ENCODE measurements around the gene TSPAN9. TPM values are rescaled to one million over a fixed set of nuclear protein-coding genes. Genes with fewer than 3 reads are reported as not detected.

TSPAN9 gene
- total RNA-seq, 3 donors from 2014 or later, result 0.68 to 1.4 (median 0.95) TPM

GRCh38 chr12:3284405-3284804 lies 207.2 kb downstream of the TSPAN9 start:
- Mint-ChIP-seq H3K27me3 (ENCODE audit: low read depth) (peaks cover 5% of the 10 kb centered on the region), H3K36me3 (ENCODE audit: insufficient read depth) (no peaks in the 10 kb centered on the region), H3K4me3 (no peak overlapping the region), H3K4me1 (ENCODE audit: low read depth) (no peaks in the 10 kb centered on the region), H3K9me3 (no peaks in the 10 kb centered on the region)
- ATAC-seq (no peak), DNase-seq (no peak)

GRCh38 chr12:3285570-3285969 lies 208.4 kb downstream of the TSPAN9 start:
- Mint-ChIP-seq H3K4me1 (ENCODE audit: low read depth) (no peaks in the 10 kb centered on the region), H3K27me3 (ENCODE audit: low read depth) (peaks cover 5% of the 10 kb centered on the region), H3K9me3 (no peaks in the 10 kb centered on the region), H3K36me3 (ENCODE audit: insufficient read depth) (no peaks in the 10 kb centered on the region), H3K4me3 (no peak overlapping the region)
- ATAC-seq (no peak), DNase-seq (no peak)

GRCh38 chr12:3288690-3289089 lies 211.5 kb downstream of the TSPAN9 start:
- DNase-seq (no peak), ATAC-seq (no peak)
- H3K4me3 Mint-ChIP-seq, result no peak overlapping the region
- peaks cover 12% of the 10 kb centered on the region for H3K27me3 Mint-ChIP-seq (ENCODE audit: low read depth)
- no peaks in the 10 kb centered on the region for H3K36me3 Mint-ChIP-seq (ENCODE audit: insufficient read depth)
- H3K9me3 Mint-ChIP-seq, result no peaks in the 10 kb centered on the region
- no peaks in the 10 kb centered on the region for H3K4me1 Mint-ChIP-seq (ENCODE audit: low read depth)

- Mint-ChIP-seq H3K36me3 (ENCODE audit: insufficient read depth) (no peaks in the 10 kb centered on the region), H3K4me1 (ENCODE audit: low read depth) (no peaks in the 10 kb centered on the region), H3K27me3 (ENCODE audit: low read depth) (peaks cover 10% of the 10 kb centered on the region), H3K4me3 (no peak overlapping the region), H3K9me3 (no peaks in the 10 kb centered on the region)
- ATAC-seq (no peak), DNase-seq (no peak)
These were observed 212.5 kb downstream of the TSPAN9 start for GRCh38 chr12:3289702-3290101.

GRCh38 chr12:3291939-3292338 lies 214.8 kb downstream of the TSPAN9 start:
- Mint-ChIP-seq H3K4me3 (no peak overlapping the region), H3K4me1 (ENCODE audit: low read depth) (no peaks in the 10 kb centered on the region), H3K9me3 (no peaks in the 10 kb centered on the region), H3K27me3 (ENCODE audit: low read depth) (peaks cover 7% of the 10 kb centered on the region), H3K36me3 (ENCODE audit: insufficient read depth) (no peaks in the 10 kb centered on the region)
- no peak for ATAC-seq
- no peak for DNase-seq

- H3K27me3 Mint-ChIP-seq (ENCODE audit: low read depth), result peaks cover 7% of the 10 kb centered on the region
- no peaks in the 10 kb centered on the region for H3K36me3 Mint-ChIP-seq (ENCODE audit: insufficient read depth)
- H3K9me3 Mint-ChIP-seq, result no peaks in the 10 kb centered on the region
- no peak for ATAC-seq
- H3K4me1 Mint-ChIP-seq (ENCODE audit: low read depth), result no peaks in the 10 kb centered on the region
- no peak for DNase-seq
- no peak overlapping the region for H3K4me3 Mint-ChIP-seq
These were observed 215.7 kb downstream of the TSPAN9 start for GRCh38 chr12:3292677-3293412.

- Mint-ChIP-seq H3K4me1 (ENCODE audit: low read depth) (no peaks in the 10 kb centered on the region), H3K9me3 (no peaks in the 10 kb centered on the region), H3K4me3 (no peak overlapping the region), H3K36me3 (ENCODE audit: insufficient read depth) (no peaks in the 10 kb centered on the region), H3K27me3 (ENCODE audit: low read depth) (peaks cover 8% of the 10 kb centered on the region)
- DNase-seq (no peak), ATAC-seq (no peak)
These were observed 216.4 kb downstream of the TSPAN9 start for GRCh38 chr12:3293446-3294161.

- Mint-ChIP-seq H3K27me3 (ENCODE audit: low read depth) (peaks cover 16% of the 10 kb centered on the region), H3K4me3 (no peak overlapping the region), H3K9me3 (no peaks in the 10 kb centered on the region), H3K4me1 (ENCODE audit: low read depth) (peaks cover under 1% of the 10 kb centered on the region), H3K36me3 (ENCODE audit: insufficient read depth) (no peaks in the 10 kb centered on the region)
- DNase-seq, result no peak
- no peak for ATAC-seq
These were observed 217.3 kb downstream of the TSPAN9 start for GRCh38 chr12:3294481-3294911.

GRCh38 chr12:3295225-3295624 lies 218.0 kb downstream of the TSPAN9 start:
- Mint-ChIP-seq H3K9me3 (no peaks in the 10 kb centered on the region), H3K27me3 (ENCODE audit: low read depth) (peaks cover 16% of the 10 kb centered on the region), H3K4me3 (no peak overlapping the region), H3K36me3 (ENCODE audit: insufficient read depth) (no peaks in the 10 kb centered on the region), H3K4me1 (ENCODE audit: low read depth) (peaks cover 7% of the 10 kb centered on the region)
- DNase-seq (no peak), ATAC-seq (no peak)

- Mint-ChIP-seq H3K36me3 (ENCODE audit: insufficient read depth) (no peaks in the 10 kb centered on the region), H3K9me3 (no peaks in the 10 kb centered on the region), H3K27me3 (ENCODE audit: low read depth) (peaks cover 16% of the 10 kb centered on the region), H3K4me3 (no peak overlapping the region), H3K4me1 (ENCODE audit: low read depth) (peaks cover 12% of the 10 kb centered on the region)
- DNase-seq, result no peak
- ATAC-seq, result no peak
These were observed 218.6 kb downstream of the TSPAN9 start for GRCh38 chr12:3295646-3296408.

GRCh38 chr12:3296409-3296701 lies 219.2 kb downstream of the TSPAN9 start:
- peaks cover 16% of the 10 kb centered on the region for H3K27me3 Mint-ChIP-seq (ENCODE audit: low read depth)
- no peaks in the 10 kb centered on the region for H3K9me3 Mint-ChIP-seq
- no peaks in the 10 kb centered on the region for H3K36me3 Mint-ChIP-seq (ENCODE audit: insufficient read depth)
- no peak for DNase-seq
- H3K4me3 Mint-ChIP-seq, result no peak overlapping the region
- ATAC-seq, result no peak
- H3K4me1 Mint-ChIP-seq (ENCODE audit: low read depth), result peaks cover 12% of the 10 kb centered on the region

- Mint-ChIP-seq H3K4me3 (no peak overlapping the region), H3K9me3 (no peaks in the 10 kb centered on the region), H3K4me1 (ENCODE audit: low read depth) (peaks cover 12% of the 10 kb centered on the region), H3K27me3 (ENCODE audit: low read depth) (peaks cover 9% of the 10 kb centered on the region), H3K36me3 (ENCODE audit: insufficient read depth) (no peaks in the 10 kb centered on the region)
- ATAC-seq (no peak), DNase-seq (no peak)
These were observed 221.4 kb downstream of the TSPAN9 start for GRCh38 chr12:3298603-3299002.

GRCh38 chr12:3299929-3300832 lies 223.0 kb downstream of the TSPAN9 start:
- Mint-ChIP-seq H3K36me3 (ENCODE audit: insufficient read depth) (no peaks in the 10 kb centered on the region), H3K9me3 (no peaks in the 10 kb centered on the region), H3K4me1 (ENCODE audit: low read depth) (peaks cover 12% of the 10 kb centered on the region), H3K4me3 (peak overlapping the region; percentile 67), H3K27me3 (ENCODE audit: low read depth) (peaks cover 13% of the 10 kb centered on the region)
- ATAC-seq (peak; percentile 77 to 82), DNase-seq (peak; percentile 66)

GRCh38 chr12:3300833-3301401 lies 223.7 kb downstream of the TSPAN9 start:
- Mint-ChIP-seq H3K36me3 (ENCODE audit: insufficient read depth) (no peaks in the 10 kb centered on the region), H3K27me3 (ENCODE audit: low read depth) (peaks cover 13% of the 10 kb centered on the region), H3K4me1 (ENCODE audit: low read depth) (peaks cover 12% of the 10 kb centered on the region), H3K9me3 (no peaks in the 10 kb centered on the region), H3K4me3 (no peak overlapping the region)
- ATAC-seq (no peak), DNase-seq (no peak)

All from activated T-cell treated with anti-CD3 and anti-CD28 coated beads, Interleukin-2, amount 50 U/mL, for 4 hours (primary cell).